HPDE6-E6E7 (cell line): Measurements from ENCODE around the gene LYG2.
"Not testable (repeated sequence)": the region's sequence is repeated elsewhere in the genome, so short reads cannot be mapped to it uniquely, and the experiment has no call there.

Experiments
- DNase-seq: peaks from one replicate; pipeline ENCODE4 v3.0.0; 2011; ENCODE audit warnings: missing footprints; ENCODE audit errors: extremely low spot score

LYG2 gene

GRCh38 chr2:99201959-99202678 is 53.3 kb downstream of the LYG2 start:
- DNase-seq: no peak

GRCh38 chr2:99200076-99200800 is 55.2 kb downstream of the LYG2 start:
- DNase-seq: no peak

- DNase-seq: no peak
These were observed 57.2 kb downstream of the LYG2 start for GRCh38 chr2:99198103-99198841.

- not testable (repeated sequence) for DNase-seq
These were observed 63.1 kb downstream of the LYG2 start for GRCh38 chr2:99192364-99192763.
